Vagina (tissue), 2 donors: ENCODE results near the gene PDE8A.

Source experiments
- CTCF ChIP-seq, 3 experiments: fragments of 450-650 bp in 2 of 3; fragments of 200-600 bp in 1 of 3; sonication (generic) in 1 of 3; IDR thresholded peaks; one replicate each; pipeline ENCODE4 v1.5.1; 2017 to 2019; ENCODE audit warnings: antibody characterized with exemption in 3 of 3, mild to moderate bottlenecking in 2 of 3, moderate library complexity in 2 of 3
- POLR2A ChIP-seq, 2 donors: fragments of 450-650 bp; IDR thresholded peaks; one replicate each; pipeline ENCODE4 v1.6.1; 2017; ENCODE audit warnings: antibody characterized with exemption in 2 of 2, mild to moderate bottlenecking in 2 of 2, moderate library complexity in 2 of 2

- TF ChIP-seq CTCF (IDR thresholded peaks at IDR 0.05), result no peak
- no peak for TF ChIP-seq POLR2A (IDR thresholded peaks at IDR 0.05)
Observed at GRCh38 chr15:85139391-85139790, 157.7 kb downstream of the PDE8A start.
